Umbilical cord (tissue), 2 donors: Measurements from ENCODE around the gene MTHFS. TPM values are rescaled to one million over a fixed set of nuclear protein-coding genes. Genes with fewer than 3 reads are reported as not detected.
"Not testable (repeated sequence)": the region's sequence is repeated elsewhere in the genome, so short reads cannot be mapped to it uniquely, and the experiment has no call there.

ENCODE experiments used
- DNase-seq: peaks from one replicate; pipeline ENCODE4 v3.0.0-alpha.2; 2015; ENCODE audit warnings: low spot score
- total RNA-seq: library from RNA; depleted of rRNA; stranded (reverse); fragments of >200 nt; gene quantifications from one replicate; pipeline ENCODE4 v1.2.3, GENCODE V29; 2014; ENCODE audit warnings: low replicate concordance; ENCODE audit not compliant: insufficient read depth

Gene MTHFS
- total RNA-seq, 1 donor from 2014 or later, result 15.4 TPM

GRCh38 chr15:79915776-79916501 lies 19.1 kb upstream of the MTHFS start:
- DNase-seq, result not testable (repeated sequence)

- DNase-seq, result no peak
Observed at GRCh38 chr15:79914728-79915127, 17.9 kb upstream of the MTHFS start.

- not testable (repeated sequence) for DNase-seq
Observed at GRCh38 chr15:79909556-79910335, 12.9 kb upstream of the MTHFS start.

- DNase-seq, result no peak
Observed at GRCh38 chr15:79904271-79904670, 7.5 kb upstream of the MTHFS start.

GRCh38 chr15:79903626-79904025 lies 6.8 kb upstream of the MTHFS start:
- DNase-seq, result no peak

- DNase-seq, result no peak
Observed at GRCh38 chr15:79903144-79903543, 6.3 kb upstream of the MTHFS start.

GRCh38 chr15:79901958-79902357 lies 5.1 kb upstream of the MTHFS start:
- DNase-seq, result no peak

GRCh38 chr15:79900818-79901378 lies 4.1 kb upstream of the MTHFS start:
- DNase-seq, result not testable (repeated sequence)

- DNase-seq, result no peak
Observed at GRCh38 chr15:79900087-79900486, 3.3 kb upstream of the MTHFS start.

GRCh38 chr15:79898786-79899185 lies 2.0 kb upstream of the MTHFS start:
- not testable (repeated sequence) for DNase-seq

- DNase-seq, result no peak
Observed at GRCh38 chr15:79898369-79898768, 1.6 kb upstream of the MTHFS start.

GRCh38 chr15:79897701-79898113 lies 893 bp upstream of the MTHFS start:
- no peak for DNase-seq

GRCh38 chr15:79897380-79897678 lies 515 bp upstream of the MTHFS start:
- DNase-seq, result no peak

- DNase-seq, result no peak
Observed at GRCh38 chr15:79896131-79896633, 632 bp downstream of the MTHFS start.

GRCh38 chr15:79887054-79887930 lies 9.5 kb downstream of the MTHFS start:
- peak; percentile 49 for DNase-seq

GRCh38 chr15:79886124-79886523 lies 10.7 kb downstream of the MTHFS start:
- no peak for DNase-seq

- no peak for DNase-seq
Observed at GRCh38 chr15:79884204-79884596, 12.6 kb downstream of the MTHFS start.

- no peak for DNase-seq
Observed at GRCh38 chr15:79883579-79884203, 13.1 kb downstream of the MTHFS start.

- no peak for DNase-seq
Observed at GRCh38 chr15:79881668-79882067, 15.1 kb downstream of the MTHFS start.

- peak; percentile 28 for DNase-seq
Observed at GRCh38 chr15:79881254-79881653, 15.6 kb downstream of the MTHFS start.

- no peak for DNase-seq
Observed at GRCh38 chr15:79878078-79878705, 18.6 kb downstream of the MTHFS start.
